HepG2 (cell line): ENCODE measurements around the gene IRS1. TPM values are rescaled to one million over a fixed set of nuclear protein-coding genes. Genes with fewer than 3 reads are reported as not detected.

Experiments
- CBX5 ChIP-seq: sonication (generic); formaldehyde crosslinking; IDR thresholded peaks from 2 replicates; pipeline ENCODE4 v1.4.0; 2020; ENCODE audit warnings: missing genetic modification reagents, borderline replicate concordance
- CSRNP1 ChIP-seq: sonication (generic); formaldehyde crosslinking; IDR thresholded peaks from 2 replicates; pipeline ENCODE4 v1.8.1; 2023; ENCODE audit warnings: mild to moderate bottlenecking, missing genetic modification reagents
- HOXA3 ChIP-seq: sonication (generic); formaldehyde crosslinking; IDR thresholded peaks from 2 replicates; pipeline ENCODE4 v1.5.0; 2020; ENCODE audit warnings: missing genetic modification reagents
- JUN ChIP-seq: sonication (generic); formaldehyde crosslinking; IDR thresholded peaks from 2 replicates; pipeline ENCODE4 v1.4.0; 2020; ENCODE audit warnings: mild to moderate bottlenecking, missing genetic modification reagents
- KDM2A ChIP-seq: sonication (generic); formaldehyde crosslinking; IDR thresholded peaks from 2 replicates; pipeline ENCODE4 v1.4.0; 2020; ENCODE audit warnings: low read depth, missing genetic modification reagents, borderline replicate concordance
- MED13 ChIP-seq: sonication (generic); formaldehyde crosslinking; IDR thresholded peaks from 2 replicates; pipeline ENCODE4 v1.5.0; 2020; ENCODE audit warnings: missing genetic modification reagents
- NR0B2 ChIP-seq: sonication (generic); formaldehyde crosslinking; IDR thresholded peaks from 2 replicates; pipeline ENCODE4 v1.4.0; 2020; ENCODE audit warnings: mild to moderate bottlenecking, missing genetic modification reagents
- NR2F6 ChIP-seq, 2 experiments: IDR thresholded peaks; 2 replicates each; pipeline ENCODE4 v1.6.1; 2016; ENCODE audit warnings: antibody characterized with exemption in 1 of 2, mild to moderate bottlenecking in 1 of 2
- PRPF4 ChIP-seq: fragments of 200-400 bp; formaldehyde crosslinking; IDR thresholded peaks from 2 replicates; pipeline ENCODE4 v1.6.1; 2016; ENCODE audit warnings: low read length, low read depth; ENCODE audit not compliant: poor library complexity, severe bottlenecking
- SOX5 ChIP-seq: IDR thresholded peaks from 2 replicates; pipeline ENCODE4 v1.6.1; 2016; ENCODE audit warnings: borderline replicate concordance
- ZNF17 ChIP-seq: sonication (generic); formaldehyde crosslinking; IDR thresholded peaks from 2 replicates; pipeline ENCODE4 v1.5.0; 2020; ENCODE audit warnings: mild to moderate bottlenecking, missing genetic modification reagents
- ZNF609 ChIP-seq: sonication (generic); formaldehyde crosslinking; IDR thresholded peaks from 2 replicates; pipeline ENCODE4 v1.4.0; 2020; ENCODE audit warnings: mild to moderate bottlenecking, missing genetic modification reagents, borderline replicate concordance
- ZNF800 ChIP-seq: sonication (generic); formaldehyde crosslinking; IDR thresholded peaks from 2 replicates; pipeline ENCODE4 v1.4.0; 2020; ENCODE audit warnings: missing genetic modification reagents
- ZNF879 ChIP-seq: sonication (generic); formaldehyde crosslinking; IDR thresholded peaks from 2 replicates; pipeline ENCODE4 v1.8.1; 2023; ENCODE audit warnings: missing genetic modification reagents
- ZSCAN9 ChIP-seq: IDR thresholded peaks from 2 replicates; pipeline ENCODE4 v1.6.1; 2016; ENCODE audit warnings: borderline replicate concordance
- ZXDC ChIP-seq: sonication (generic); formaldehyde crosslinking; IDR thresholded peaks from 2 replicates; pipeline ENCODE4 v1.5.0; 2020; ENCODE audit warnings: mild to moderate bottlenecking, missing genetic modification reagents
- ZZZ3 ChIP-seq: sonication (generic); formaldehyde crosslinking; IDR thresholded peaks from 2 replicates; pipeline ENCODE4 v1.4.0; 2020; ENCODE audit warnings: missing genetic modification reagents, mild to moderate bottlenecking, borderline replicate concordance
- polyA plus RNA-seq, 8 experiments: library from polyadenylated mRNA; depleted of rRNA in 3 of 8; stranded (reverse) in 7 of 8; unstranded in 1 of 8; fragments of >200 nt; fragmentation: Illumina TruSeq in 4 of 8; extraction: Trizol in 4 of 8; gene quantifications; 2 replicates each; pipeline versions ENCODE4 v1.2.1 to v1.2.3, GENCODE V29; 2011 to 2016; ENCODE audit warnings: low read depth in 4 of 8, missing spikeins in 1 of 8, mixed read lengths in 1 of 8; ENCODE audit not compliant: insufficient read depth in 1 of 8
- total RNA-seq, 5 experiments: library from RNA; depleted of rRNA; stranded (reverse); fragments of >200 nt; fragmentation: Illumina TruSeq; extraction: Trizol; gene quantifications; 2 replicates each; pipeline ENCODE4 v1.2.3, GENCODE V29; 2016; ENCODE audit warnings: low read depth in 1 of 5

The IRS1 gene
- total and polyA plus RNA-seq, 2 of the 13 experiments (the other 11 are each of a cell fraction or from before 2014, with no cell fraction given): 8.7 to 9.0 TPM

- peak; percentile 66; the same call in 1 of the 2 replicates for TF ChIP-seq ZNF609 (CRISPR knock-in tag)
- peak; percentile 45; the same call in 1 of the 2 replicates for TF ChIP-seq JUN (CRISPR knock-in tag)
- TF ChIP-seq NR0B2 (CRISPR knock-in tag): no peak
- TF ChIP-seq MED13 (CRISPR knock-in tag): peak; percentile 89
- 0 out of 2 replicates have a peak, but pooled peaks have one; percentile 42 for TF ChIP-seq ZNF800 (CRISPR knock-in tag)
- no peak for TF ChIP-seq ZNF17
- TF ChIP-seq SOX5 (CRISPR knock-in tag): peak; percentile 82; the same call in 1 of the 2 replicates
- TF ChIP-seq KDM2A (CRISPR knock-in tag): no peak
- peak; percentile 81 for TF ChIP-seq HOXA3 (CRISPR knock-in tag)
- no peak for TF ChIP-seq ZXDC
- peak; percentile 96 for TF ChIP-seq NR2F6 (IDR thresholded peaks at IDR 0.05)
- TF ChIP-seq NR2F6 (CRISPR knock-in tag; IDR thresholded peaks at IDR 0.05): peak; percentile 97
- TF ChIP-seq ZSCAN9: no peak
- TF ChIP-seq PRPF4: no peak
- no peak for TF ChIP-seq CSRNP1 (CRISPR knock-in tag)
- no peak for TF ChIP-seq ZZZ3 (CRISPR knock-in tag)
- TF ChIP-seq ZNF879: no peak
- 0 out of 2 replicates have a peak, but pooled peaks have one; percentile 61 for TF ChIP-seq CBX5
Observed at GRCh38 chr2:226760412-226761194, 39.0 kb downstream of the IRS1 start (continued).
